Mucosa of rectum (tissue), 2 donors: ENCODE results near the gene DPYD.

ENCODE experiments used
- H3K27ac ChIP-seq, 2 donors: one replicate each; pipeline ENCODE4 v1.7.0; 2013; ENCODE audit warnings: inconsistent platforms in 2 of 2, low read depth in 2 of 2, low read length in 2 of 2
- H3K27me3 ChIP-seq, 2 donors: one replicate each; pipeline ENCODE4 v1.7.0; 2013; ENCODE audit warnings: low read length in 2 of 2; ENCODE audit not compliant: control insufficient read depth in 2 of 2, insufficient read depth in 2 of 2
- H3K36me3 ChIP-seq, 2 donors: one replicate each; pipeline ENCODE4 v1.7.0; 2013; ENCODE audit warnings: low read length in 2 of 2; ENCODE audit not compliant: control insufficient read depth in 2 of 2, insufficient read depth in 2 of 2
- H3K4me1 ChIP-seq, 2 donors: one replicate each; pipeline ENCODE4 v1.7.0; 2013; ENCODE audit warnings: low read length in 2 of 2, mild to moderate bottlenecking in 1 of 2; ENCODE audit not compliant: control insufficient read depth in 2 of 2, insufficient read depth in 2 of 2
- H3K4me3 ChIP-seq, 2 donors: one replicate each; pipeline ENCODE4 v1.7.0; 2013; ENCODE audit warnings: low read length in 2 of 2
- H3K9ac ChIP-seq, 2 donors: one replicate each; pipeline ENCODE4 v1.7.0; 2013; ENCODE audit warnings: low read length in 2 of 2, low read depth in 1 of 2, mild to moderate bottlenecking in 1 of 2
- H3K9me3 ChIP-seq, 2 donors: one replicate each; pipeline ENCODE4 v1.7.0; 2013; ENCODE audit warnings: low read length in 2 of 2; ENCODE audit not compliant: control insufficient read depth in 2 of 2
- donor health status: healthy.
- donor health status: Normal muscosa, but diverticular disease.

Gene DPYD

DNA sequence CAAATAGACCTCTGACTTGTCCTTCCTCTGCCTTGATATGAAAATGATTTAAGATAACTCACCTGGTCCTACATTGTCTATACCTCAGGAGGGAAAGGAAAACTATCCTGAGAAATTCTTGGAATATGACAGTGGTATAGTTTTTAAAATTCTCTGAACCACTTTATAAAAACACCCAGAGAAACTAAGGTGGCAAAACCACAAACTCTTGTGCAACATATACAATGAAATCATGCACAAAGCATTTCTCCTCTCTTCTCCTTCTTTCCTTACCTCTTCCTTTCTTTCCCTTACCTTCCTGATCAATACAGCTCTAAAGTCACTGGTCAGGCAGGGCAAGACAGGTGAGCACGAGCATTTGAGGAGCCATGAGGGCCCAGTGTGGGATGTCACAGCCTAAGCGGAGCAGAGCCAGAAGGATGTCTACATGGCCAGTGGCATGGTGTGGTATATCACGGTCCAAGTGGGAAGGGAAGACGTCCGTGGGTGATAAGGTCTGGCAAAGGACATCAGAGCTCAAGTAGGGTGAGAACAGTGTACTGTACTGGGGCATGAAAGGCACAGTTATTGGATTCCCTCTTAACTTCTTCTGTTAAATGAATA, 543.3 kb downstream of the DPYD start:
- H3K36me3 ChIP-seq, result no peaks in the 10 kb centered on the region
- no peak overlapping the region for H3K4me3 ChIP-seq
- H3K27me3 ChIP-seq, result no peaks in the 10 kb centered on the region
- H3K9ac ChIP-seq, result no peak overlapping the region
- no peaks in the 10 kb centered on the region for H3K4me1 ChIP-seq
- no peaks in the 10 kb centered on the region for H3K9me3 ChIP-seq
- no peak overlapping the region for H3K27ac ChIP-seq

GRCh38 chr1:97373000-97373399, 547.8 kb downstream of the DPYD start:
- no peaks in the 10 kb centered on the region for H3K27me3 ChIP-seq
- no peaks in the 10 kb centered on the region for H3K9me3 ChIP-seq
- H3K9ac ChIP-seq, result no peak overlapping the region

DNA sequence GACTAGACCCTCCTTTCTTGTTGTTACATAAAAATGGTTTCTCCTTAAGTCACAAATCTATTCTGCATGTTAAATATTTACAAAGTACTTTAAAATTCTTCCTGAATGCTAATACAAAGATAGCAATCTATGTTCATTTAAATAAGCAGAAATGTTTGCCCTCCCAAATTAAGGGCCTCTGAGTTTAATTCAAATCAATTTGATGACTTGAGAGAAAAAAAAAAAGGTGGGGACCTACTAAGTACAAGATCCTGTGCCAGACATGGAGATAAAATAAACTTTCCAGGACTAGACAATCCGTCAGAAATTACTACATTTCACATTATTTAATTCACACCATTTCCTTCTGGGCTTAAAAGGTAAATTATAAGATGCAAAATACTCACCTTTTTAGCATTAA, 548.3 kb downstream of the DPYD start:
- no peak overlapping the region for H3K4me3 ChIP-seq
- H3K9me3 ChIP-seq, result no peaks in the 10 kb centered on the region
- no peak overlapping the region for H3K9ac ChIP-seq
- H3K36me3 ChIP-seq, result no peaks in the 10 kb centered on the region
- H3K27me3 ChIP-seq, result no peaks in the 10 kb centered on the region
- H3K4me1 ChIP-seq, result no peaks in the 10 kb centered on the region
- H3K27ac ChIP-seq, result no peak overlapping the region

More at GRCh38 chr1:97373000-97373399, 547.8 kb downstream of the DPYD start:
- no peaks in the 10 kb centered on the region for H3K4me1 ChIP-seq
- no peak overlapping the region for H3K4me3 ChIP-seq
- no peaks in the 10 kb centered on the region for H3K36me3 ChIP-seq
- H3K27ac ChIP-seq, result no peak overlapping the region

GRCh38 chr1:97368296-97368695, 552.5 kb downstream of the DPYD start:
- H3K4me1 ChIP-seq, result no peaks in the 10 kb centered on the region
- H3K36me3 ChIP-seq, result no peaks in the 10 kb centered on the region
- no peak overlapping the region for H3K27ac ChIP-seq
- no peak overlapping the region for H3K4me3 ChIP-seq
- no peak overlapping the region for H3K9ac ChIP-seq
- no peaks in the 10 kb centered on the region for H3K27me3 ChIP-seq
- H3K9me3 ChIP-seq, result no peaks in the 10 kb centered on the region

DNA sequence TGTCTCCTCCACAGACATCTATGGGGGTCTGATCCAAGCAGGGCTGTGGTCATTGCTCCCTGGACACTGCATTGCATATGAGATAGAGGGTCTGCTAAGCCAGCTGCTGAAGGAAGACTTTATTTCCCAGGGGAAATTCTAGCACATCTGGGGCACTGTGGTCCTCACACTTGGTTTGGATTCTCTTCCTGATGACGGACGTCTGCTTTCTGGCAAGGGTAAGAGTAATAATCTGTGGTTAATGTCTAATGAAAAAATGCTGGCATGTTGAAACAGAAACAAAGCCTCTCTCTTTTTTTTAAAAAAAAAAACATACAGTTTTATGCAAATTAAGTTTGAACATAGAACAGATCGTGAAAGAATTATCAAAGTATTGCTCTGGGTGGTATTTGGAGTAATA, 553.9 kb downstream of the DPYD start:
- no peaks in the 10 kb centered on the region for H3K4me1 ChIP-seq
- no peaks in the 10 kb centered on the region for H3K27me3 ChIP-seq
- no peak overlapping the region for H3K27ac ChIP-seq
- H3K9me3 ChIP-seq, result no peaks in the 10 kb centered on the region
- H3K36me3 ChIP-seq, result no peaks in the 10 kb centered on the region
- no peak overlapping the region for H3K4me3 ChIP-seq
- no peak overlapping the region for H3K9ac ChIP-seq

GRCh38 chr1:97365026-97365425, 555.8 kb downstream of the DPYD start:
- H3K4me3 ChIP-seq, result no peak overlapping the region
- H3K36me3 ChIP-seq, result no peaks in the 10 kb centered on the region
- no peaks in the 10 kb centered on the region for H3K9me3 ChIP-seq
- H3K4me1 ChIP-seq, result no peaks in the 10 kb centered on the region
- H3K27me3 ChIP-seq, result no peaks in the 10 kb centered on the region
- no peak overlapping the region for H3K27ac ChIP-seq
- no peak overlapping the region for H3K9ac ChIP-seq

DNA sequence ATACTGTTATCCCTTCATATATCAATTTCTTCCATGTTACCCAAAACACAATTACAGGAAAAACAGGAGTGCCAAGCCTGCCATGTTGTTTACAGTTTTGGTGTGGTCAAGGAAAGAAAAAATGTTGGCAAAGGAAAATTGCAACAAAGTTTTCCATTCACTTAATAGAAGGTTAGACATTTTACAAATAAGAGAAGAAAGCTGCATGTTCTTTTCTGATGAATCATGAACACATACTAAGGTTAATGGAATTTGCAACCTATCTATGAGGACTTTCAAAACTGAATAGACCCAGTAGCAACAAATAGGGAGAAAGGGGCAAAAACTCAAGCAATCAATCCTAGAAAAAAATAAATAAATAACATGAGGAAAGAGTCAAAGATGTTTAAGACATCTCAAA, 556.7 kb downstream of the DPYD start:
- Histone ChIP-seq H3K27ac (no peak overlapping the region), H3K27me3 (no peaks in the 10 kb centered on the region), H3K36me3 (no peaks in the 10 kb centered on the region), H3K9me3 (no peaks in the 10 kb centered on the region), H3K4me1 (no peaks in the 10 kb centered on the region), H3K9ac (no peak overlapping the region), H3K4me3 (no peak overlapping the region)

- Histone ChIP-seq H3K9ac (no peak overlapping the region), H3K27ac (no peak overlapping the region)
These were observed 564.5 kb downstream of the DPYD start for GRCh38 chr1:97356309-97356708.

DNA sequence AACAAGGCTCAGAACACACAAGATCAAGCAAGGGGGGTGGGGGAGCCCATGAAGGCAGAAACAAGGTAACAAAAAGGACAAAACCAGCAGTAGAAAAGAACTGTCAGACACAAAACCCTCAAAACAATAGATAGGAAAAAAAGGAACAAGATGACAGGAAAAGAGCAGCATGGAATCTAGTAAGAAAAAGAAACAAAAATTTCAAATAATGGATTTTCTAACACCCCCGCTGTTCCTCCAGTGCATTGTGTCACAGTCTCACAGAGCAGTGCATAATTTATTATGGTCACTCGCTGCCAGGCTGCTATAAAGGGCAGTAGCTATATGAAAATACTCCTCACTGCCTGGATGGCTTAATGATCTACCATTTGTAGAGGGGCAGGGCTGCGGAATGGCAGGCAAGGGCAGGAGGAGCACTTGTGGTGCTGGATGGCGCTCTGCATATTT, 567.9 kb downstream of the DPYD start:
- Histone ChIP-seq H3K27ac (no peak overlapping the region), H3K9me3 (no peaks in the 10 kb centered on the region), H3K4me3 (no peak overlapping the region), H3K9ac (no peak overlapping the region), H3K4me1 (no peaks in the 10 kb centered on the region), H3K27me3 (no peaks in the 10 kb centered on the region), H3K36me3 (no peaks in the 10 kb centered on the region)

More at GRCh38 chr1:97356309-97356708, 564.5 kb downstream of the DPYD start:
- no peaks in the 10 kb centered on the region for H3K4me1 ChIP-seq
- H3K36me3 ChIP-seq, result no peaks in the 10 kb centered on the region
- H3K9me3 ChIP-seq, result no peaks in the 10 kb centered on the region
- no peaks in the 10 kb centered on the region for H3K27me3 ChIP-seq
- no peak overlapping the region for H3K4me3 ChIP-seq

GRCh38 chr1:97351846-97352245, 569.0 kb downstream of the DPYD start:
- no peaks in the 10 kb centered on the region for H3K36me3 ChIP-seq
- no peaks in the 10 kb centered on the region for H3K27me3 ChIP-seq
- H3K27ac ChIP-seq, result no peak overlapping the region
- no peak overlapping the region for H3K4me3 ChIP-seq
- H3K9me3 ChIP-seq, result no peaks in the 10 kb centered on the region
- no peak overlapping the region for H3K9ac ChIP-seq
- H3K4me1 ChIP-seq, result no peaks in the 10 kb centered on the region

DNA sequence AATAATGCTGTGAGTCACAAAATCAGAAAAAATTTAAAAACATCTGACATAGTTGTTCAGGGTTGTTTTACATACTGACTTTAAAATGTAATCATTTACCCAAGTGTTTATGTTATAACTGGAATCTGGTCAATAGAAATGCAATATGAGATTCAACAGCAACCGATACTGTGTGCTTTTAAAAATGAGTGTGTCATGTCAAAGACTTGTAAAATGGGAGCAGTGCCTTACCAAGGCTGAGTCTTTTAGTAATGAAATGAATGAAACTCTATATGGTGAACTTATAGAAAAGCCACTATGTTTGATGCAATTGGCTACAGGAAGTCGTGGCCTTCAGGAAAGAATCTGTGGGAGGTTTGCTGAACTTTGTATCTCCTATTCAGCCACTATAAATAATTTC, 570.2 kb downstream of the DPYD start:
- Histone ChIP-seq H3K27me3 (no peaks in the 10 kb centered on the region), H3K36me3 (no peaks in the 10 kb centered on the region), H3K4me1 (no peaks in the 10 kb centered on the region), H3K9ac (no peak overlapping the region), H3K27ac (no peak overlapping the region), H3K9me3 (no peaks in the 10 kb centered on the region), H3K4me3 (no peak overlapping the region)
